HPDE6-E6E7 (cell line): ENCODE data around the gene SKI.

Source experiments
- DNase-seq: peaks from one replicate; pipeline ENCODE4 v3.0.0; 2011; ENCODE audit warnings: missing footprints; ENCODE audit errors: extremely low spot score

SKI gene

DNA sequence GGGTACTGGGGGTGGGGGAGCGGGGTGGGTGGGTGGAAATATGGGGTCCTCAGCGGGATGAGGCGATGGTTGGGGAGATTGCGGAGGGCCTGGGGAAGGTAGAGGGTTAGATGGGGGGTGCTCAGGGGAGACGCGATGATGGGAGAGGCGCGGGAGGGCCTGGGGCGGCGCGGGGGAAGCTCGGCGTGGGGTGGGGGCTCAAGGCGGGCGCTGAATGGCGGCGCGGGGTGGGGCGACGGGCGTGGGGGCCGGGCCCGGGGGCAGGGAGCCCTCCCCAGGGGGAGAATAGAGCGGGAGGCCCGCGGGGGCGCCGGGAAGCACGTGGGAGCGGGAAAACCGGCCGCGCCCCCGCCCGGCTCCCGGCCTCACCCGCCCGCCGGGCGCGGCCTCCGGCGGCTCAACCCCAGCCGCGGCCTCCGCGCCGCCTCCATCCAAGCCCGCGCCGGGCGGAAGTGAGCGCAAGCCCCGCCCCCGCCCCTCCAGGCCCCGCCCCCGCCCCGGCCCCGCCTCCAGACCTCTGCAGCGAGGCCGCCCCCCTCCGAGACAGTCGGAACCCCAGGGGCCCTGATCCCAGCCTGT lies 33.7 kb upstream of the SKI start, which contains the start of gene FAAP20:
Gene FAAP20, minus strand, starts transcription at position 454 of the 579 bp plus-strand sequence. Its CDS starts 23 bp downstream, at position 431.
- DNase-seq: peak; percentile 70

DNA sequence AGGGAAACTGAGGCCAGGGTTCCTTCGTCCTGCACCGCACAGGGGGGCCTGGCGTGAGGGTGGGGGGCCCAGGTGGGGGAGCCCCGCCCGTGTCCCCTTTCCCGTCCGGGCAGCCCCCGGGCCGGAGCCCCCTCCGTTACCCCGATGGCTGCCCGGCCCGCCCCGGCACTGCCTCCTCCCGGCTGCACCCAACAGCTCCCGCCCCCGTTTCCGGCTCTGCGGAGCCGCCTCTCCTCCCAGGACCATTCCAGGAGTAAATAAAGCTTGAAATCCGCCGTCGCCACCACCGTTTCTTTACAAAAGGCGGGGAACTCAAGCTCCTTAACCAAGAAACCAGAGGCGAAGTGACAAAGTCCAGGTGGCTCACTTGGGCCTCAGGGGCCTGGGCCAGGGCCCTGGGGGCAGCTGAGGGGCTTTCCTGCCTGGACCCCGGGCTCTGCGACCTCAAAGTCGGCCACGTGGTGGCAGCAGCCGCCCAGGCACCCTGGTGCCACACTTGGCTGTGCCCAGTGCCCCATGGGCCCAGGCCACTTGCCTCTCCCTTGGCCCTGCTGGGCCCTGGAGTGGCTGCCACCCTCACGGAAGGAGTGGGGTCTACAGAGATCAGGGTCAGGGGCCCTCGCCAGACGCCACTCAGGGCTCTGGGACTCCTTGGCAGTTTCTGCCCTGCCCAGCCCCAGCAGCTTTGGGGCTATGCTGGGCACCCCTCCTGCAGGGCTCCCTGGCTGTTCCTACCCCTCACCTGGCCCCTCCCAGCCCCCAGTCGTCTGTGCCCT lies 33.0 kb upstream of the SKI start:
- DNase-seq: peak; percentile 86

DNA sequence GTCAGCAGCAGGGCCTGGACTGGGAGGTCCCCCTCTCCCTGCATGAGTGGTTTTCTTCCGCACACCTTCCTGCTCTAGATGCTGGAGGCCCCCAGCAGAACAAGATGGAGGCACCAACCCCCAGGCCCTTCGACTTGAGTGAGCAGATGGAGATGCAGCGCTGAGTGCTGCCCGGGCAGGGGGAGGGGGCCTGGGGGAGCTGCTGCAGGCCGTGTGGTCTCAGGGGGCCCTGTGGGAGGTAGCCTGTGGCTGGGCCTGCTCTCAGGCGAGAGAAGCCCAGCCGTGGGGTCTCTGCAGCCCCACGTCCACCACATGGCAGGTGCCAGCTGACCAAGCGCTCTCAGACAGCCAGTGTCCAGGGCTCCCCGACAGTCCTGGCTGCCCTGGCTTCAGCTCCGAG lies 32.3 kb upstream of the SKI start:
- no peak for DNase-seq

DNA sequence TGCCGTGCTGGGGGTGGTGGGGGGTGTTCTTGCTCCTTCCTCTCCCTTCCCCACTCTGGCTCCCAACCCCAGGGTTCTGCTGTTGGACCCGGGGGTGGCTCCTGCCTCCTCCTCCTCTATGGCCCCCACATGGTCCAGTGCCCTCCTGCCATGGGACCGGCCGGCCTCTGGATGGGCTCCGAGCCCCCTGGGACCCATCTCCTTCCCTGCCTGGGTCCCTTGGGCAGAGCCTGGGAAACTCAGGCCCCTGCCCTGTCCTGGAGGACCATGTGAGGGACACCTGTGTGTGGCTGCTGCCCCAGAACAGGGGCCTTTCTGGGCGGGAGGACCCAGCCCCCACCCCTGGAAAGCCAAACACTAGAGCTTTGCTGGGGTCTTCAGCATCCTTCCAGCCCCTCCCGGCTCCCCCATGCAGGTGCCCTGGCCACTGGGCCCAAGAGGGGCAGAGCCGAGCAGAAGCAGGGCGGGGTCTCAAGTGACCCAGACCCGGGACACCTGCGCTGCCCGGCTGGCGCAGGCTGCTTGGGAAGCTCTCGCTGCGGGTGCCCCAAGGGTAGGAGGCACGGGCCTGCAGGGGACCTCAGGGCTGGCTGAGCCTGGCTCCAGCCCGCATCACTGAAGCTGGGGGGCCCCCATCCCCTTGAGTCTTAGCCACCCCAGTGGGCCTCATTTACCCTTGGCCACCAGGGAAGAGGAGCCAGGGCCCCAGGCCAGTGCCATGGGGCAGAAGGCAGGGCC lies 31.0 kb upstream of the SKI start:
- DNase-seq: no peak

DNA sequence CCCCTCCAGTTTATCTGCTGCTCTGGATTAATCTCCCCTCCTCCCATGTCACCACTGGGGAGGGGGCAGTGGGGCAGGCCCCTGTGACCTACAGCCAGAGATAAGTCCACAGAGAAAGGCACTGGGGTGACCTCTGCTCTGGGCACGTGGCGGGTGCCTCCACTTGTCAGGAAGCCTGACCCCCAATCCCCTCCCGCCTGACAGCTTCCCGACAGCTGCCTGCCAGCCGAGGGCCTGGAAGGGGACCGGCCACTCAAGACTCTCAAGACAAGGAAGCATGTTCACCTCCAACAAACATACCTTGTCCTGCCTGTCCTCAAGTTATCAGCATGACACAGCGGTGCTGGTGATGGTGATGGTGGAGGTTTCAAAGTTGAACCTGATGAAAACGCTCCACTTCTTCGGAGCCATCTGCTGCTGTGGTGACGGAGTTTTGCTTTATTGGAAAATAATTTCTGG lies 30.4 kb upstream of the SKI start:
- DNase-seq: no peak

DNA sequence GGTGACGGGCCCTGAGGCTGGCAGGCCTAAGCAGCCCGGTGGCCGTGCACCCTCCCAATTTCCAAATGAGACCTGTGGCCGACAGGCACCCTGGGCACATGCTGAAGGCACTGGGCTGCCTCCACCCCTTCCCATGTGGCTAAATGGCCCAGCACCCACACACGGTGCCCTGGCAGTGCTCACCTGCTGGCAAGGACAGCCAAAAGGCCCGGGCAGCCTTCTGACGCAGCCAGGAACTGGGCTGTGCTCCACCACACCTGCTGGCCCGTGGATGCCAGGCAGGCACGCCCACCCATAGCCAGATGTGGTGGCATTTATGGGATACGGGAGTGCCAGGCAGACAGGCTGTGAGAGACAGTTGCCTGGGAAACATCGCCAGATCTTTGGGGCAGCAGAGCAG lies 29.5 kb upstream of the SKI start:
- DNase-seq: no peak

DNA sequence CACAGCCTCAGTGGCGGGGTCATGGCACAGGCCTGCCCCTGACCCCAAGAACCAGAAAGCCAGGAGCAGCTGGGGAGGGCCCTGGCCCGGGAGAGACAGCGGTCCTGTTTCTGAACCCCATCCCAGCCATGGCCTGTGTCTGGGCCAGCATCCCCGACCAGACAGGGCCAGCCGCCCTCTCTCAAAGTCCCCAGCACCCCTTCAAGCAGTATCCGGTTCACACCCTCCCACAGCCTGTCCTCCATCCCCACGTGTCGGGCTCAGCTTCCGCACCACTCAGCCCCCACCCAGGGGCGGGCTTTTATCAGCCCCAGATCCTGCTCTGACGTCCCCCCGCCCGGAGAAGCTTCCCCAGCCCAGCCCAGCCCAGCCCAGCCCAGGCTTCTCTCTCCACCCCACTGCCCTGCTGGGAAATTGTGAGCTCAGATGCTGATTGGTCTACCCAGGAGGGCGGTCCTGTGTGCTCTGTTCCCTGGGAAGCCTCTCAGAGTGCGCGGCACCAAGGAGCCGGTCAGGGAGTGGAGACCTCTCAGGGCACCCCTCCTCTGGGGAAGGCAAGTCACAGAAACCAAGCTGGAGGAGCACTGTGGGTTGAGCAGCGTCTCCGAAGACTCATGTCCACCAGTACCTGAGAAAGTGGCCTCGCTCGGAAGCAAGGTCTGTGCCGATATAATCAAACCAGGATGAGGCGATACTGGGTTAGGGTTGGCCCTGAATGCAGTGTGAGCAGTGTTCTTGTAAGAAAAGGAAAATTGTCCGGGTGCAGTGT lies 28.9 kb upstream of the SKI start:
- DNase-seq: peak; percentile 64

DNA sequence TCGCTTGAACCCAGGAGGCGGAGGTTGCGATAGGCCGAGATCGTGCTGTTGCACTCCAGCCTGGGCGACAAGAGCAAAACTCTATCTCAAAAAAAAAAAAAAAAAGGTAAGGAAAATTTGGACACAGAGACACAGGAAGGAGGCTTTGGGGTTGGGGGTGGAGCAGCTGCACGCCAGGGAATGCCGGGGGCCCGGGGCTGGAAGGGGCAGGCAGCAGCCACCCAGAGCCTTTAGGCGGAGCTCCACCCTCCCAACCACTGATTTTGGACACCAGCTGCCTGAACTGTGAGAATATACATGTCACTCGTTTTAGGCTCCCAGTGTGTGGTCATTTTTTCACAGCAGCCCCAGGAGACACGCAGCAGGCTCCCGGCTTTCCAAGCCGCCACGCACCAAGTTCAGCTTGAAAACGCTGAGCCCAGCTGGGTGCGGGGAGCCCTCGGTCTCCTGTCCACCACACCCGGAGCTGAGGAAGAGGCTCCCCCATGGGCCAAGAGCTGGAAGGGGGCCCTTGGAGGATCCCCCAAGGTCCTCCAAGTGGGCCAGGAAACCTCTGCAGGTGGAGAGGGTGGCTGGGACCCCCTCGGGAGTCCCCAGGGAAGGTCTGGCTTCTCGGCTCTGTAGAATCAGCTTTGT lies 27.7 kb upstream of the SKI start:
- no peak for DNase-seq

DNA sequence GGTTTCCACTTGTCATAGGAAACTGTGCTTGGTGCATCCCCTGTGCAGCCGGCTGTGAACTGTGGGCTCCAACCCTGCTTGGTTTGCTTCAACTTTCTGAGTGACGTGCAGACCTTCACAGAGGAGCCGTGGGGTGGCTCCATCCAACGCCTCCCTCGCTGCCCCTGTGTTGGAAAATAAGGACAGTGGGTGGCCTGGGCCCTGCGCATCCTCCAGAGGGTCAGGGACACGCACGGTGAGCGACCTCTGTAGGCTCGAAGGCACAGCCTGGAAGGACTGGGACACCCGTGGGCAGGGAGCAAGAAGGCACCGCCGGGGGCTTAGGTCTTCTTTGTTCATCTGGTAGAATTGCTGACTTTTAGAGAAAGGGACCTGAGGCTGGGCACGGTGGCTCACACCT lies 27.1 kb upstream of the SKI start:
- no peak for DNase-seq

DNA sequence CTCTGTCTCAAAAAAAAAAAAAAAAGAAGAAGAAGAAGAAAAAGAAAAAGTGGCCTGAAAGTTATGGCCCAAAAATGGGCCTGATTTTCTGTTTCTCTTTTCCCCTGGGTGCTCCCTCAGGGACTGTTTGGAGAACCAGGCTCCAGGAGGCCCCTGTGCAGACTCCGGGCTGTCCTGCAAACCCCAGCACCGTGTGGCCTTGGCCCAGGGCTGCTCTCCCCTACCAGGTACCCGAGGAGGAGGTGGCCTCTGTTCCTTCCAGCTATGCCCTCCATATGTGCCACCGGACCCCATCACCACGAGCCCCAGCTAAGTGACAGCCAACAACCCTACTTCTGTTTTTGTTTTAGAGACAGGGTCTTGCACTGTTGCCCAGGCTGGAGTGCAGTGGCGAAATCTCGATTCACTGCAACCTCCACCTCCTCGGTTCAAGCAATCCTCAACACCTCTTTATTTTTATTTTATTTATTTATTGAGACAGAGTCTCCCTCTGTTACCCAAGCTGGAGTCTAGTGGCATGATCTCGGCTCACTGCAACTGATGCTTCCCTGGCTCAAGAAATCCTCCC lies 26.0 kb upstream of the SKI start:
- no peak for DNase-seq

DNA sequence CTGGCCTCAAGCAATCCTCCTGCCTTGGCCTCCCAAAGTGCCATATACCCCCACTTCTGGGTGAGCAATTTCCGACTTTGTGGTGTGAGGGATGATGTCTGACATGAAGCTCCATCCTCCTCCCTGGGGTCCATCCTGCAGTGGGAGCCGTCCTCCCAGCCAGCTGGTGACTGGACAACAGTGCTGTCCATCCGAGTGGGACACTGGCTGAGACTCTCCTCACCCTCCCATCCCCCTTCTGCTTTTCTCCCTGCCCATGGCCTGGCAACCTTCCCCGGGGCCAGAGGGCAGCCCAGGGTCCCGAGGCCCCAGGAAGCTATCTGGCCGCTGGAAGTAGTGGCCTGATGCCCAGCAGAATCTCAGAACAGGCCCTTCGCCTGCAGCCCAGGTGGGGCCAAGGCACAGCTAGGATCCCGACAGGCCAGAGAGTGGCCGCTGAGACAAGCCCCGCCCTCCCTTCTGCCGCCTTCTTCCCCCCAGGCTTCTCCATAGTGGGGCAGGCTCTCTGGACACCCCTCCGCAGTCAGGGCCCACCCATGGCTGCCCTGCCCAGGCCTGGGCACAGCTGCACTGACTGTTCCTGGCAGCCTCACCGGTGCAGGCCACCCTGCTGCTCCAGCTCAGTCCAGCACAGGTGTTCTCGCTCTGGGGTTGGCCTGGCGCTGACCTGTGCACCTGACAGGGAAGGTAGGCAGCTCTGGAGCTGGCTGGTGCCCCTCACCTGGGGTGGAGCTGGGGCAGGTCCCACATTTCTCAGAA lies 25.1 kb upstream of the SKI start:
- DNase-seq: no peak

DNA sequence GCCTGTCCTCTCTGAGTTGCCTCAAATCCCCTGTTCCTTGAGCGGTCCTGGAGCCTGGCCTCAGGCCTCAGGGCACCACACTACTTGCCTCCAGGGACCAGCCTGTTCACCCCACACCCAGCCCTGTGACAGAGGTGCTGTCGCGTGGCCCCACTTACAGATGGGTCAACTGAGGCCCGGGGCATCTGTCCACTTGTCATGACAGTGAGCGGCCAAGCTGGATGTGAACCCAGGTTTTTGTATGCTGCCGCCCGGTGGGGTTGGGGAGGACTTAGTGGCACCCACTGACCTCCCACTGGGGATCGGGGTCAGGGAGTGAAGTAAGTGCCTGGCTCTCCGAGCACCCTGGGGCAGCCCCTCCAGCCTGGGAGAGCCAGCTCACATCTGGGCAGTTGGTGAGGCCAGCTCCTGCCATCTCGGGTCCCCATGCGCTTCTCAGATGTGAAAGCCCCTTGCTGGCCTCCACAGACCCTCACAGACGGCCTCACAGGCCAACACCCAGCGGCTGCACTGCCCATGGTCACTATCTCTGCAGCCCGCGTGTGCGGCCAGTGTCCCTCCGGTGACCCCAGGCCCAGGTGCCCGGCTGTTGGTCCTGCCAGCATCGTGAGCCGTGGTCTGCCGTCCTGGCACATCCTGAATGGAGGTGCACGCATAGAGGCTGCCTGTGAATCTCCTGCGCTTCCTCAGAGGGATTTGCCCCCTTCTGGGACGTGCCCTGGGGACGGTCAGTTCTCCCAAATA lies 24.3 kb upstream of the SKI start:
- no peak for DNase-seq

DNA sequence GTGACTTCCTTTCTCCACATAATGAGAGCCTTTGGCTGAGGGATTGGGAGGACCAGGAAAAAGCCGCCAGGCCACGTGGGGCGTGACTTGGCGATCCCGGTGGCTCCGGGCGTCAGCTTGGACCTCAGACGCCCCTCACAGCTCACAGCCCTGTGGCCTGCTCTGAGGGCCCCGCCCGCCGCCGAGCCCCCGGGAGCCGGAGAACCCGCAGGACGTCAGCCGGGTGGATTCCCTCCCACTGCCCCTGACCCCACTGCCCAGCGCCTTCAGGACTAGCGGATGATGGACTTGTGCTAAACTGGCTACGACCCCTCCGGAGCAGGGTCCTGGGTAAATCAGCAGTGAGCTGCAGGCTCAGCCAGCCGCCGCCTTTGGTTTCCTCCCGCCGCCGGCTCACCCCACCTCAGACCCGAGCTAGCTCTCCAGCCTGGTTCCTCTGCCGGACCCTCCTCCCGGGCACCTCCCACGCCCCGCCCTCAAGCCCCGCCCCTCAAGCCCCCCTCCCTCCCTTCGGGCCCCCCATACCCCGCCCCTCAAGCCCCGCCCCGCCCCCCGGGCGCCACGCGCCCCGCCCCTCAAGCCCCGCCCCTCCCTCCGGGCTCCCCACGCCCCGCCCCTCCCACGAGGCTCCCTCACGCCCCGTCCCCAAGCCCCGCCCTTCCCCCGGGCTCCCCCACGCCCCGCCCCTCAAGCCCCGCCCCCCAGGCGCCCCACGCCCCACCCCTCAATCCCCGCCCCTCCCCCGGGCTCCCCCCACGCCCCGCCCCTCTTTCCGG lies 23.5 kb upstream of the SKI start:
- DNase-seq: no peak

DNA sequence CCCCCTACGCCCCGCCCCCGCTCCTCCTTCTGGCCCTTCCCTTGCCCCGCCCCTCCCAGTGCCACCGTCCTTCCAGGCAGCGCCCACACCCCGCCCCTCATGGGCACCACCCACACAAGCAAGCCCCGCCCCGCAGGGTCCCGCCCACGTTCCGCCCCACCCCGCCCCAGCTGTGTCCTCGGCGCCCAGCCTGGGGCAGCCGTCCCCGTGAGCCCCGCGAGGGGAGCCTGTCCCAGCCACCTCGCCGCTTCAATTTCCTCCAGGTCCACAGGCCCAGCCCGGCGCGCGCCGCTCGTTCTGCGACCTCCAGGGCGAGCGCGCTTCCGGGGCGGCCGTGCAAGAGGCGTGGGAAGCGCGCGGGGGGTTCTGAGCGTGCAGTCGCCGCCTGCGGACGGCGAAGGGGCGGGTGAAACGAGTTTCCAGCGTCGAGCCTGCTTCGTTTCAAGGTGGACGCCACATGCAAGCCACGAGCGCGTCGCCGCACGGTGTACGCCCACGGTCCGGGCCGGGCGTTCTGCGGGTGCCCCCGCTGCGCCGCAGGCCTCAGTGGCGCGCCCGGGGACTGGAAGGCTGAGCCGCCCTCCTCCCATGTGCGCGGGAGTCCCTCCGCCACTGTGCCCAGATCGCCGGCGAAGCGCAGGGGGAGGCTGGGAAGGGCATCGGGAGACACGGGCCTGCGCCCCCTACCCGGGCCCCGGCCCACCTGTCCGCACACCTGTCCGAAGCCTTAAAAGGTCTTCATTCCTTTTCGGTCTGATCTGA lies 22.7 kb upstream of the SKI start:
- DNase-seq: peak; percentile 61

DNA sequence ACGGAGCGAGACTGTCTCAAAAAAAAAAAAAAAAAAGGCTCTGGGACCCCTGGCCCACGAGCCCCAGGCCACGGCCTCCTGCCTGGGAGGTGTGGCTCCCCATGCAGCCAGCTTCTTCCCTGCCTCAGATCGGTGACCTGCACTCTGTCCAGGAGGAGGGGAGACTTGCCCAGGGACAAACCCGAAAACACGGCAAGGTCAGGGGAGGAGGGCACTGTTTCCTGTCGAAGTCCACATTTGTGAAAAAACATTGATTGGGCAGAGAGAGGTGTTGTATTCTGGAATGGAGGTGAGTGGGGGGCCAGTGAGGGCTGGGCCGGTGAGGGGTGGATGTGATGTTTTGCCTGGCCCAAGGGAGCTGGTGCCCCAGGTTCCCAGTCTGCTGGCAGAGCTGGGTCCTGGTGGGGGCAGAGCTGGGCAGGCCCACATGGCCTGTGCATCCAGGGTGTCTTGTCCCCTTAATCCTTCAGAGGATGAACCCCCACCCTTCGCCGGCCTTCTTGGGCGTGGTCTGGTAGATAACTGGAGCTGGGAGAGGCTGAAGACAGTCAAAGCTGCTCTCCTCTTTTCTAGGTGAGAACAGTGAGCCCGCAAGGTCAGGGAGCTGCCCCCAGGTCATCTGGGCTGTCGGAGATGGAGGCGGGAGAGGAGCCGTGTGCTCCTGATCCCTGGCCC lies 21.2 kb upstream of the SKI start:
- no peak for DNase-seq

DNA sequence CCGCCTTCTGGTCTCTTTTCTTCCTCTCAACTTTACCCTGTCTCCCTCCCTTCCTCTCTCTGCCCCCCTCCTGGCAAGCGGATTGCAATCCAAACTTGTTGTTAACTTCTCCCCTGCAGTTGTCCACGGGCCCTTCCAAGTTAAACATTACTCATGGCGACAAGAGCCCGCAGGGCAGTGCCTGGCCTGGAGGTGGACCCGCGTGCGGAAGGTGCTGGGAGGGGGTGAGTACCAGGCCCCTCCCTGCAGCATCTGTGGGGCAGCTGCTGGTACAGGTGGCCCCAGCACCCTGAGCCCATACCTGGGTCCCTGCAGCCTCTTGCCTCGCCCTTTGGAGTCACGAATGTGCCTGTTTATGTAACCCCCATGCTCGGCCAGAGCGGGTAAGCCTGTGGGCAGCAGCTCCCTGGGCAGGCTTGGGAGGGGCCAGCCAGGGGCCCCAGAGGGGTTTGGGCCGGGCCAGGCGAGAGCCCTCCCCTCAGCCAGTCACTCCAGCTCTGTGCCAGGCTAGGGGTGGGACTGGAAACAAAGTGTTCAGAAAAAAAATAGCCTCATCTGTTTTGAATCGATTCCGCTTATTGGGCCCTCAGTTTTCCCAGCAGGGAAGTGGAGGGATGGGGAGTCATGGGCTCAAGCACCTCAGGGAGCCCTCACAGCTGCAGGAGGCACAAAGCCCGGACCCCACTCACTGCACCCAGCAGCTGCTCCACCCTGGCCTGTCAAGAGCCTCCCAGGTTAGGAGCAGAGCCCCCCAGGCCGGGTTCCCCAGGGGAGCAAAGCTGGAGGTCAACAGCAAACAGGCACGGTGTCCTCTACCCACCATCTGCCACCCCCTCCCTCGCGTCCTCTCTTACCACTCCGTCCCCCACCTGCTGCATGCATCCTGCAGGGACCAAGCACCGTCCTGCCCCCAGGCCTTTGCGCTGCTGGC lies 19.5 kb upstream of the SKI start:
- DNase-seq: peak; percentile 81
